HG02610 (cell line): ENCODE measurements around the gene CLEC18A.
"Not testable (repeated sequence)": the region's sequence is repeated elsewhere in the genome, so short reads cannot be mapped to it uniquely, and the experiment has no call there.

Experiments used
- ATAC-seq: cut with Tn5 transposase; IDR thresholded peaks from one replicate; pipeline ENCODE4 v1.9.1; 2021; ENCODE audit warnings: mild to moderate bottlenecking, moderate library complexity; ENCODE audit not compliant: unreplicated experiment

The CLEC18A gene

GRCh38 chr16:69951017-69951671 is at the start of gene CLEC18A:
Gene CLEC18A (plus strand): TSS chr16:69951334. CDS start chr16:69951367, 33 bp downstream.
- ATAC-seq: not testable (repeated sequence)

- no peak for ATAC-seq
These were observed 47.2 kb upstream of the CLEC18A start for GRCh38 chr16:69903865-69904415.

DNA sequence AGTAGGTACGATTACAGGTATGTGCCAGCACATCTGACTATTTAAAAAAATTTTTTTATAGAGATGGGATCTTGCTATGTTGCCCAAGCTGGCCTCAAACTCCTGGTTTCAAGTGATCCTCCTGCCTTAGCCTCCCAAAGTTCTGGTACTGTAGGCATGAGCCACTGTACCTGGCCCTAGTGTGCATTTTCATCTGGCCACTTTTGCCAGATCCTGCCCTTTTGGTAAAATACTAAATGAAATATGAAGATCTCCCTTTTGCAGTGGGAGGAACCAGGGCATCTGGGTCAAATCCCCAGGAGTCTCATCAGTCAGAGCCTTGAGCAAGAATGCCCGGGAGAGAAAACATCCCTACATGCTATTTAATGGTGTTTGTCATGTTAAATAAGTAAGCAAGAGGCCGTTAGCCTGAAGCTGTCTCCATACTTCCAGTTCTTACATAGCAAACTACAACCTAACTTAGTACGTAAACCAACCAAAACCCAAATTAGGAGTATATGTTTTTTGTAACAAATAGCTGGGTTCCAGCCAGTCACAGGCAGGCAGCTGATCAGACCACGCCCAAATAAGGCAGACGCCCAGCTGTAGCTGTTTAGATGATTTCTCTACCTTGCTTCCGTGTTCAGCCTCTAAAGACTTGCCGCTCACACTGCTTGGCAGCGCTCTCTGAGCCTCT is 46.5 kb upstream of the CLEC18A start:
- ATAC-seq: no peak

- ATAC-seq: no peak
These were observed 46.0 kb upstream of the CLEC18A start for GRCh38 chr16:69905171-69905555.

- ATAC-seq: no peak
These were observed 44.2 kb upstream of the CLEC18A start for GRCh38 chr16:69906838-69907401.

GRCh38 chr16:69909043-69909442 is 42.1 kb upstream of the CLEC18A start:
- ATAC-seq: no peak

- ATAC-seq: no peak
These were observed 41.4 kb upstream of the CLEC18A start for GRCh38 chr16:69909760-69910159.

DNA sequence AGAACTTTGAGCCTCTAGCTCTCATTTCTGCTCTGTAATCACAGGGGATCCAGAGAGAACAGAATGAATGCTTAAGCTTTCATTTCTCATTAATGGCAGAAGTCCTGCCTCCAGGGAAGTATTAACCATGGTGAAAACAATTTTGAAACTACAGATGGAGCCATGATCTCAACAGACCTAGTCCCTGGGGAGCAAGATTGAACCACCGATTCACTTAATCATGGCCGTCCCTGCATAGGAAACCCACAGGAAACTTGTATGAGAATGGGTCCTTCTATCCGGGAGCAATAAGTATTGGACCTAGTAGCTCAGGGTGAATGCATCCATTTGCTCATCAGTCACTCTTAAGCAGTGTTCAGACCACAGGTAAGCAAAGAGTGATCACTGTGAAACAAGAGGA is 40.2 kb upstream of the CLEC18A start:
- no peak for ATAC-seq

DNA sequence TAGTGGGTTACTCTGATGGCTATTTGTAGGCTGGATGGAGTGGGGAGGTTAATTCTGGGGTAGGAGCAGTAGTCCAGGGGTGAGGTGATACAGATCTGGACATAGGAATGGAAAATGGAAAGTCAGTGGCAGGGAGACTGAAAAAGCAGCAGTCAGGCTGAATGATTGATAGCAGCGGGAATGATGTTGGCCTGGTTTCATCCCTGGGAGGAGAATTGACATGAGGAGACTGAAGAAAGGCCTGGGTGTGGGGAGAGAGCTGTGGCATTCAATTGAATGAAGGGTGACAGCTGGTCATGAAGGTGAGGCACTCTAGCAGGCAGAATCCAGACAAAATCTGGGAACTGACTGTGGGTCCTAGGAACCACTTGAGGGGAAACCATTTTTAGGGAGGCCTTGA is 34.7 kb upstream of the CLEC18A start:
- no peak for ATAC-seq

DNA sequence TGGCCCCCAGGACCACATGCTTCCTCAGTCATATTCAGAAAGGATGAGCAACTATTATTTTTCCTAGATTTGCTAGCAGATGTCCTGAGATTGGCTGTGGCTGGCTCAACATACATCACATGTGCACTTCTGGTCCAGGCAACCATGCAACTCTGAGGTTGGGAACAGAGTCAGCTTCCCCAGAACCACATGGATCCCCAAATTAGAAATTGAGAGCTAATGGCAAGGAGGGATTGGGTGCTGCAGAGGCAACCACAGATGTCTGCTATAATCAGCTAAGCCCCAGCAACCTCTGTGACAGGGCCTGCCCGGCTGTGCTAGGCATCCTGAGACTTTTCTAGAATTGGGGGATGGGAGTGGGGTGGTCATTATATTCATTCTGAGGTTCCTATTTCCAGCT is 33.8 kb upstream of the CLEC18A start:
- no peak for ATAC-seq

- ATAC-seq: no peak
These were observed 33.4 kb upstream of the CLEC18A start for GRCh38 chr16:69917739-69918138.

DNA sequence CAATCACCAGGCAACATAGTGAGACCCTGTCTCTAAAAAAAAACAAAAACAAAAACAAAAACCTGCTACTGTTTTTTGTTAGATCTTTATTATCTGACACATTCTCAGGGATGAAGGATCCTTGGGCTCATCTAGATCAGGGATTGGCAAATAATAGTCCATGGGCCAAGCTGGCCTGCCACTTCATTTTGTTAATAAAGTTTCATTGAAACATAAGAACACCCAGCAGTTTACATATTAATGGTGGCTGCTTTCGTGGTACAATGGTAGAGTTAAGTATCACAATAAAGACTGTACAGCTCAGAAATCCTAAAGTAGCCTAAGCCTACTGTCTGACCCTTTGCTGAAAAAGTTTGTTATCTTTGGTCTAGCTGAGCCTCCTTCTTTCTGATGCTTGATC is 32.9 kb upstream of the CLEC18A start:
- no peak for ATAC-seq

- no peak for ATAC-seq
These were observed 30.0 kb upstream of the CLEC18A start for GRCh38 chr16:69921127-69921526.

- no peak for ATAC-seq
These were observed 28.9 kb upstream of the CLEC18A start for GRCh38 chr16:69922200-69922599.

- ATAC-seq: no peak
These were observed 26.9 kb upstream of the CLEC18A start for GRCh38 chr16:69924041-69924775.

- no peak for ATAC-seq
These were observed 26.4 kb upstream of the CLEC18A start for GRCh38 chr16:69924777-69925191.

GRCh38 chr16:69925311-69925710 is 25.8 kb upstream of the CLEC18A start:
- ATAC-seq: no peak

- no peak for ATAC-seq
These were observed 24.9 kb upstream of the CLEC18A start for GRCh38 chr16:69926241-69926640.

- no peak for ATAC-seq
These were observed 23.9 kb upstream of the CLEC18A start for GRCh38 chr16:69927056-69927757.

- no peak for ATAC-seq
These were observed 22.2 kb upstream of the CLEC18A start for GRCh38 chr16:69928856-69929400.
